HepG2 (cell line): ENCODE data around the gene KNG1. TPM values are rescaled to one million over a fixed set of nuclear protein-coding genes. Genes with fewer than 3 reads are reported as not detected.

Experiments
- CEBPG ChIP-seq: IDR thresholded peaks from 2 replicates; pipeline ENCODE4 v1.6.1; 2016
- CTCF ChIP-seq: sonication (generic); formaldehyde crosslinking; IDR thresholded peaks from 2 replicates; pipeline ENCODE4 v1.5.0; 2020; ENCODE audit warnings: mild to moderate bottlenecking, missing genetic modification reagents, moderate library complexity
- ELF3 ChIP-seq: IDR thresholded peaks from 2 replicates; pipeline ENCODE4 v1.6.1; 2016; ENCODE audit warnings: missing genetic modification reagents, missing compliant biosample characterization
- FIP1L1 ChIP-seq: fragments of 200-400 bp; formaldehyde crosslinking; IDR thresholded peaks from 2 replicates; pipeline ENCODE4 v1.6.1; 2018; ENCODE audit warnings: low read depth, mild to moderate bottlenecking, low read length, moderate library complexity, borderline replicate concordance; ENCODE audit not compliant: insufficient read depth
- FOXA3 ChIP-seq: IDR thresholded peaks from 2 replicates; pipeline ENCODE4 v1.6.1; 2016; ENCODE audit warnings: missing genetic modification reagents, missing compliant biosample characterization
- FOXO4 ChIP-seq: sonication (generic); formaldehyde crosslinking; conservative IDR thresholded peaks from 2 replicates; pipeline ENCODE4 v1.8.1; 2023; ENCODE audit warnings: missing genetic modification reagents
- GPBP1L1 ChIP-seq: sonication (generic); formaldehyde crosslinking; IDR thresholded peaks from 2 replicates; pipeline ENCODE4 v1.5.0; 2020; ENCODE audit warnings: mild to moderate bottlenecking, missing genetic modification reagents
- HOXD1 ChIP-seq: sonication (generic); formaldehyde crosslinking; IDR thresholded peaks from 2 replicates; pipeline ENCODE4 v1.5.0; 2020; ENCODE audit warnings: missing genetic modification reagents
- KDM6A ChIP-seq: IDR thresholded peaks from 2 replicates; pipeline ENCODE4 v1.6.1; 2016; ENCODE audit warnings: low read depth
- MAX ChIP-seq: IDR thresholded peaks from 2 replicates; pipeline ENCODE4 v1.6.1; 2012; ENCODE audit warnings: inconsistent platforms
- PCBP2 ChIP-seq: fragments of 200-400 bp; formaldehyde crosslinking; optimal IDR thresholded peaks from 2 replicates; pipeline ENCODE3; 2018; ENCODE audit warnings: low read length, low read depth; ENCODE audit not compliant: poor library complexity, severe bottlenecking
- PHF21A ChIP-seq: sonication (generic); formaldehyde crosslinking; IDR thresholded peaks from 2 replicates; pipeline ENCODE4 v1.5.0; 2020; ENCODE audit warnings: mild to moderate bottlenecking, missing genetic modification reagents
- RFX1 ChIP-seq: fragments of 450-650 bp; IDR thresholded peaks from 2 replicates; pipeline ENCODE4 v1.6.1; 2017
- RFX5 ChIP-seq: IDR thresholded peaks from 2 replicates; pipeline ENCODE4 v1.6.1; 2011; ENCODE audit warnings: low read depth, low read length, improper control_type of control experiment
- SP2 ChIP-seq: sonication (generic); formaldehyde crosslinking; IDR thresholded peaks from 2 replicates; pipeline ENCODE4 v1.5.1; 2020; ENCODE audit warnings: mild to moderate bottlenecking, missing genetic modification reagents
- TARDBP ChIP-seq: sonication (generic); formaldehyde crosslinking; IDR thresholded peaks from 2 replicates; pipeline ENCODE4 v1.8.0; 2022; ENCODE audit warnings: mild to moderate bottlenecking, missing genetic modification reagents
- TGIF2 ChIP-seq: IDR thresholded peaks from 2 replicates; pipeline ENCODE4 v1.6.1; 2016; ENCODE audit warnings: control low read depth, missing compliant biosample characterization
- ZBTB42 ChIP-seq: sonication (generic); formaldehyde crosslinking; IDR thresholded peaks from 2 replicates; pipeline ENCODE4 v1.5.0; 2020; ENCODE audit warnings: mild to moderate bottlenecking, missing genetic modification reagents
- ZFAT ChIP-seq: sonication (generic); formaldehyde crosslinking; conservative IDR thresholded peaks from 2 replicates; pipeline ENCODE4 v1.8.1; 2023; ENCODE audit warnings: missing genetic modification reagents, inconsistent platforms
- ZFP36 ChIP-seq: fragments of 150-350 bp; IDR thresholded peaks from 2 replicates; pipeline ENCODE4 v1.6.1; 2018; ENCODE audit warnings: borderline replicate concordance, low read length, low read depth; ENCODE audit not compliant: partially characterized antibody
- ZNF260 ChIP-seq: sonication (generic); formaldehyde crosslinking; IDR thresholded peaks from 2 replicates; pipeline ENCODE4 v1.4.0; 2020; ENCODE audit warnings: missing genetic modification reagents, low read depth, mild to moderate bottlenecking, borderline replicate concordance
- ZNF3 ChIP-seq: IDR thresholded peaks from 2 replicates; pipeline ENCODE4 v1.7.0; 2017; ENCODE audit warnings: inconsistent platforms
- ZNF446 ChIP-seq: sonication (generic); formaldehyde crosslinking; IDR thresholded peaks from 2 replicates; pipeline ENCODE4 v1.5.0; 2020; ENCODE audit warnings: mild to moderate bottlenecking, missing genetic modification reagents
- ZNF501 ChIP-seq: sonication (generic); formaldehyde crosslinking; IDR thresholded peaks from 2 replicates; pipeline ENCODE4 v1.5.1; 2020; ENCODE audit warnings: mild to moderate bottlenecking, moderate library complexity, missing genetic modification reagents
- ZNF614 ChIP-seq: IDR thresholded peaks from 2 replicates; pipeline ENCODE4 v1.6.1; 2018; ENCODE audit warnings: missing biosample characterization, missing genetic modification reagents, inconsistent platforms, borderline replicate concordance
- ZNF672 ChIP-seq: sonication (generic); formaldehyde crosslinking; IDR thresholded peaks from 2 replicates; pipeline ENCODE4 v1.8.1; 2022; ENCODE audit warnings: missing genetic modification reagents
- ZNF691 ChIP-seq: sonication (generic); formaldehyde crosslinking; IDR thresholded peaks from 2 replicates; pipeline ENCODE4 v1.4.0; 2020; ENCODE audit warnings: missing genetic modification reagents, low read depth, mild to moderate bottlenecking, borderline replicate concordance
- ZNF709 ChIP-seq: sonication (generic); formaldehyde crosslinking; IDR thresholded peaks from 2 replicates; pipeline ENCODE4 v1.5.0; 2020; ENCODE audit warnings: mild to moderate bottlenecking, missing genetic modification reagents
- ZNF776 ChIP-seq: sonication (generic); formaldehyde crosslinking; IDR thresholded peaks from 2 replicates; pipeline ENCODE4 v1.4.0; 2020; ENCODE audit warnings: mild to moderate bottlenecking, missing genetic modification reagents
- ZSCAN30 ChIP-seq: sonication (generic); formaldehyde crosslinking; IDR thresholded peaks from 2 replicates; pipeline ENCODE4 v1.5.0; 2020; ENCODE audit warnings: mild to moderate bottlenecking, missing genetic modification reagents
- polyA plus RNA-seq, 8 experiments: library from polyadenylated mRNA; depleted of rRNA in 3 of 8; stranded (reverse) in 7 of 8; unstranded in 1 of 8; fragments of >200 nt; fragmentation: Illumina TruSeq in 4 of 8; extraction: Trizol in 4 of 8; gene quantifications; 2 replicates each; pipeline versions ENCODE4 v1.2.1 to v1.2.3, GENCODE V29; 2011 to 2016; ENCODE audit warnings: low read depth in 4 of 8, missing spikeins in 1 of 8, mixed read lengths in 1 of 8; ENCODE audit not compliant: insufficient read depth in 1 of 8
- total RNA-seq, 5 experiments: library from RNA; depleted of rRNA; stranded (reverse); fragments of >200 nt; fragmentation: Illumina TruSeq; extraction: Trizol; gene quantifications; 2 replicates each; pipeline ENCODE4 v1.2.3, GENCODE V29; 2016; ENCODE audit warnings: low read depth in 1 of 5

KNG1 gene
- total and polyA plus RNA-seq, 2 of the 13 experiments (the other 11 are each of a cell fraction or from before 2014, with no cell fraction given) = 6.5 to 7.0 TPM

- TF ChIP-seq ZBTB42 (no peak), ZNF446 (CRISPR knock-in tag) (no peak), GPBP1L1 (CRISPR knock-in tag) (no peak), ZNF614 (CRISPR knock-in tag) (no peak), ZNF672 (CRISPR knock-in tag) (no peak), SP2 (CRISPR knock-in tag) (no peak), TARDBP (CRISPR knock-in tag) (no peak), ZNF691 (CRISPR knock-in tag) (peak; percentile 56; the same call in 1 of the 2 replicates), MAX (peak; percentile 86), RFX5 (no peak), ZNF3 (CRISPR knock-in tag) (no peak), ZNF501 (CRISPR knock-in tag) (peak; percentile 48; the same call in 1 of the 2 replicates), ZNF709 (CRISPR knock-in tag) (no peak), PCBP2 (no peak), ZFAT (no peak), ZNF776 (CRISPR knock-in tag) (no peak), KDM6A (CRISPR knock-in tag) (no peak), FIP1L1 (no peak), ELF3 (CRISPR knock-in tag) (peak; percentile 99), ZFP36 (no peak), ZNF260 (CRISPR knock-in tag) (no peak), PHF21A (CRISPR knock-in tag) (no peak), FOXA3 (CRISPR knock-in tag) (peak; percentile 67), CTCF (no peak), FOXO4 (CRISPR knock-in tag) (no peak), TGIF2 (peak; percentile 75; the same call in 1 of the 2 replicates), CEBPG (CRISPR knock-in tag) (peak; percentile 42), HOXD1 (CRISPR knock-in tag) (no peak), RFX1 (no peak), ZSCAN30 (CRISPR knock-in tag) (no peak)
Observed at GRCh38 chr3:186746008-186746407, 28.8 kb downstream of the KNG1 start (continued).
